HepG2 (cell line): ENCODE measurements around the gene OSER1. TPM values are rescaled to one million over a fixed set of nuclear protein-coding genes. Genes with fewer than 3 reads are reported as not detected.

Experiments
- EZH2 ChIP-seq: conservative IDR thresholded peaks from 2 replicates; pipeline ENCODE4 v1.6.1; 2012; ENCODE audit warnings: mild to moderate bottlenecking, low read depth, low read length, moderate library complexity
- GATAD2A ChIP-seq: IDR thresholded peaks from 2 replicates; pipeline ENCODE4 v1.6.1; 2016
- LRRFIP1 ChIP-seq: sonication (generic); formaldehyde crosslinking; conservative IDR thresholded peaks from 2 replicates; pipeline ENCODE4 v1.4.0; 2020; ENCODE audit warnings: missing genetic modification reagents
- MEIS2 ChIP-seq: sonication (generic); formaldehyde crosslinking; IDR thresholded peaks from 2 replicates; pipeline ENCODE4 v1.9.0; 2021; ENCODE audit warnings: mild to moderate bottlenecking, missing genetic modification reagents
- NPAS2 ChIP-seq: sonication (generic); formaldehyde crosslinking; IDR thresholded peaks from 2 replicates; pipeline ENCODE4 v1.8.0; 2022; ENCODE audit warnings: mild to moderate bottlenecking, missing genetic modification reagents, borderline replicate concordance
- POLR2G ChIP-seq: fragments of 200-400 bp; formaldehyde crosslinking; IDR thresholded peaks from 2 replicates; pipeline ENCODE4 v1.6.1; 2018; ENCODE audit warnings: mild to moderate bottlenecking, low read depth, low read length, moderate library complexity
- RBM39 ChIP-seq: fragments of 200-400 bp; formaldehyde crosslinking; IDR thresholded peaks from one replicate; pipeline ENCODE4 v1.6.1; 2018; ENCODE audit warnings: antibody characterized with exemption, mild to moderate bottlenecking, low read depth, low read length; ENCODE audit not compliant: poor library complexity, severe bottlenecking
- TBL1XR1 ChIP-seq: fragments of 150-350 bp; IDR thresholded peaks from 2 replicates; pipeline ENCODE4 v1.6.1; 2014; ENCODE audit warnings: borderline replicate concordance, low read length; ENCODE audit not compliant: partially characterized antibody
- ZNF12 ChIP-seq: sonication (generic); formaldehyde crosslinking; IDR thresholded peaks from 2 replicates; pipeline ENCODE4 v1.5.0; 2020; ENCODE audit warnings: missing genetic modification reagents
- ZNF17 ChIP-seq: sonication (generic); formaldehyde crosslinking; IDR thresholded peaks from 2 replicates; pipeline ENCODE4 v1.5.0; 2020; ENCODE audit warnings: mild to moderate bottlenecking, missing genetic modification reagents
- ZNF354B ChIP-seq: sonication (generic); formaldehyde crosslinking; IDR thresholded peaks from 2 replicates; pipeline ENCODE4 v1.8.0; 2022; ENCODE audit warnings: mild to moderate bottlenecking, missing genetic modification reagents
- ZNF460 ChIP-seq: sonication (generic); formaldehyde crosslinking; IDR thresholded peaks from 2 replicates; pipeline ENCODE4 v1.5.1; 2020; ENCODE audit warnings: missing genetic modification reagents, mild to moderate bottlenecking, borderline replicate concordance
- ZNF709 ChIP-seq: sonication (generic); formaldehyde crosslinking; IDR thresholded peaks from 2 replicates; pipeline ENCODE4 v1.5.0; 2020; ENCODE audit warnings: mild to moderate bottlenecking, missing genetic modification reagents
- ZNF770 ChIP-seq: sonication (generic); formaldehyde crosslinking; IDR thresholded peaks from 2 replicates; pipeline ENCODE4 v1.5.0; 2020; ENCODE audit warnings: mild to moderate bottlenecking, missing genetic modification reagents
- ZNF780A ChIP-seq: sonication (generic); formaldehyde crosslinking; IDR thresholded peaks from 2 replicates; pipeline ENCODE4 v1.8.0; 2022; ENCODE audit warnings: mild to moderate bottlenecking, missing genetic modification reagents, moderate library complexity
- ZNF839 ChIP-seq: sonication (generic); formaldehyde crosslinking; IDR thresholded peaks from 2 replicates; pipeline ENCODE4 v1.4.0; 2020; ENCODE audit warnings: missing genetic modification reagents, mild to moderate bottlenecking, borderline replicate concordance
- ZSCAN22 ChIP-seq: sonication (generic); formaldehyde crosslinking; IDR thresholded peaks from 2 replicates; pipeline ENCODE4 v1.4.0; 2020; ENCODE audit warnings: mild to moderate bottlenecking, missing genetic modification reagents
- polyA plus RNA-seq, 8 experiments: library from polyadenylated mRNA; depleted of rRNA in 3 of 8; stranded (reverse) in 7 of 8; unstranded in 1 of 8; fragments of >200 nt; fragmentation: Illumina TruSeq in 4 of 8; extraction: Trizol in 4 of 8; gene quantifications; 2 replicates each; pipeline versions ENCODE4 v1.2.1 to v1.2.3, GENCODE V29; 2011 to 2016; ENCODE audit warnings: low read depth in 4 of 8, missing spikeins in 1 of 8, mixed read lengths in 1 of 8; ENCODE audit not compliant: insufficient read depth in 1 of 8
- total RNA-seq, 5 experiments: library from RNA; depleted of rRNA; stranded (reverse); fragments of >200 nt; fragmentation: Illumina TruSeq; extraction: Trizol; gene quantifications; 2 replicates each; pipeline ENCODE4 v1.2.3, GENCODE V29; 2016; ENCODE audit warnings: low read depth in 1 of 5
- TF ChIP-seq, protein P1 (sequence below): sonication (generic); formaldehyde crosslinking; IDR thresholded peaks from 2 replicates; pipeline ENCODE4 v1.9.0; 2021; ENCODE audit warnings: missing genetic modification reagents, borderline replicate concordance
- TF ChIP-seq, protein P2 (sequence below): sonication (generic); formaldehyde crosslinking; conservative IDR thresholded peaks from 2 replicates; pipeline ENCODE4 v1.8.0; 2022; ENCODE audit warnings: low read depth, missing genetic modification reagents
- TF ChIP-seq, protein P3 (sequence below): sonication (generic); formaldehyde crosslinking; IDR thresholded peaks from 2 replicates; pipeline ENCODE4 v1.9.0; 2022; ENCODE audit warnings: missing genetic modification reagents, mild to moderate bottlenecking, borderline replicate concordance

Gene OSER1
- total and polyA plus RNA-seq, 2 of the 13 experiments (the other 11 are each of a cell fraction or from before 2014, with no cell fraction given): 71.2 to 71.5 TPM

DNA sequence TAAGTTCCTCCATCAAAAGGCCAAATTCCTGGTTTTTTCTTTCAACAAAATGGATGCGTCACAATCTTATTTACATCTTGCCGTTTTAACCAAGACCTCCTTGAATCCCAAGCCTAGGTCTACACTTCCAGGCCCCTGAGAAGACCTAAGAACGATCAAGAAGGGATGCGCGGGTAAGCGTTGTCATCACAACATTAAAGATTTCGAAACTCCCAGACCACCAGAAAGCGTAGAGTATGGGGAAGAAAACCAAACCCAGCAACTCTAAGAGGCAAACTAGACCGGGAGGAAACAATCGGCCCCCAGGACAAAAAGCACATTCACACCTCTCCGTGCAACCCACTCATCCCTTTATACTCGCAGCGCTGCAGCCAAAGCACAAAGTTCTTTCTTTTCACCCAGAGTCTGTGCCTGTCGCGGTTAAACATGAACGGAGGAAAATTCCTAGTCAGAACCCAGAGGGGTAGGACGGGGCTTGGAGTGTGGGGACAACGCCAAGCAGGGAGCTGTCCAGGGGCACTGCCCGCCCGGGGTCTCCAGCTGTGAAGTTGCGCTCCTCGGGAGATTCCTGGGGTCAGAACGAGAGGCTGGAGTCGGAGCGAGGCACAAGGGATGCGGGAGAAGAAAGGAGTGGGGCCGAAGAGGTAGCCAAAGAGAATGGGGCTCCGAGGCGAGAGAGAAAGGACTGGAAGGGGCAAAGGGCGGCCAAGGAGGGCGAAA is 725 bp downstream of the OSER1 start (continued):
- TF ChIP-seq, protein P1, sequence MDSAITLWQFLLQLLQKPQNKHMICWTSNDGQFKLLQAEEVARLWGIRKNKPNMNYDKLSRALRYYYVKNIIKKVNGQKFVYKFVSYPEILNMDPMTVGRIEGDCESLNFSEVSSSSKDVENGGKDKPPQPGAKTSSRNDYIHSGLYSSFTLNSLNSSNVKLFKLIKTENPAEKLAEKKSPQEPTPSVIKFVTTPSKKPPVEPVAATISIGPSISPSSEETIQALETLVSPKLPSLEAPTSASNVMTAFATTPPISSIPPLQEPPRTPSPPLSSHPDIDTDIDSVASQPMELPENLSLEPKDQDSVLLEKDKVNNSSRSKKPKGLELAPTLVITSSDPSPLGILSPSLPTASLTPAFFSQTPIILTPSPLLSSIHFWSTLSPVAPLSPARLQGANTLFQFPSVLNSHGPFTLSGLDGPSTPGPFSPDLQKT: peak; percentile 74; the same call in 1 of the 2 replicates
- TF ChIP-seq GATAD2A (CRISPR knock-in tag) (0 out of 2 replicates have a peak, but pooled peaks have one; percentile 18), ZNF12 (CRISPR knock-in tag) (no peak), ZNF770 (CRISPR knock-in tag) (peak; percentile 59), TBL1XR1 (no peak), ZNF354B (CRISPR knock-in tag) (no peak), MEIS2 (CRISPR knock-in tag) (no peak), ZNF17 (CRISPR knock-in tag) (peak; percentile 89; the same call in 1 of the 2 replicates), LRRFIP1 (CRISPR knock-in tag) (no peak), ZNF839 (CRISPR knock-in tag) (peak; percentile 80; the same call in 1 of the 2 replicates), ZNF460 (no peak), ZNF709 (no peak), POLR2G (no peak), EZH2 (no peak), RBM39 (no peak), NPAS2 (CRISPR knock-in tag) (no peak), ZSCAN22 (no peak), ZNF780A (CRISPR knock-in tag) (peak; percentile 53; the same call in 1 of the 2 replicates)
- TF ChIP-seq, protein P2, sequence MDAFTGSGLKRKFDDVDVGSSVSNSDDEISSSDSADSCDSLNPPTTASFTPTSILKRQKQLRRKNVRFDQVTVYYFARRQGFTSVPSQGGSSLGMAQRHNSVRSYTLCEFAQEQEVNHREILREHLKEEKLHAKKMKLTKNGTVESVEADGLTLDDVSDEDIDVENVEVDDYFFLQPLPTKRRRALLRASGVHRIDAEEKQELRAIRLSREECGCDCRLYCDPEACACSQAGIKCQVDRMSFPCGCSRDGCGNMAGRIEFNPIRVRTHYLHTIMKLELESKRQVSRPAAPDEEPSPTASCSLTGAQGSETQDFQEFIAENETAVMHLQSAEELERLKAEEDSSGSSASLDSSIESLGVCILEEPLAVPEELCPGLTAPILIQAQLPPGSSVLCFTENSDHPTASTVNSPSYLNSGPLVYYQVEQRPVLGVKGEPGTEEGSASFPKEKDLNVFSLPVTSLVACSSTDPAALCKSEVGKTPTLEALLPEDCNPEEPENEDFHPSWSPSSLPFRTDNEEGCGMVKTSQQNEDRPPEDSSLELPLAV (CRISPR knock-in tag): no peak
- TF ChIP-seq, protein P3, sequence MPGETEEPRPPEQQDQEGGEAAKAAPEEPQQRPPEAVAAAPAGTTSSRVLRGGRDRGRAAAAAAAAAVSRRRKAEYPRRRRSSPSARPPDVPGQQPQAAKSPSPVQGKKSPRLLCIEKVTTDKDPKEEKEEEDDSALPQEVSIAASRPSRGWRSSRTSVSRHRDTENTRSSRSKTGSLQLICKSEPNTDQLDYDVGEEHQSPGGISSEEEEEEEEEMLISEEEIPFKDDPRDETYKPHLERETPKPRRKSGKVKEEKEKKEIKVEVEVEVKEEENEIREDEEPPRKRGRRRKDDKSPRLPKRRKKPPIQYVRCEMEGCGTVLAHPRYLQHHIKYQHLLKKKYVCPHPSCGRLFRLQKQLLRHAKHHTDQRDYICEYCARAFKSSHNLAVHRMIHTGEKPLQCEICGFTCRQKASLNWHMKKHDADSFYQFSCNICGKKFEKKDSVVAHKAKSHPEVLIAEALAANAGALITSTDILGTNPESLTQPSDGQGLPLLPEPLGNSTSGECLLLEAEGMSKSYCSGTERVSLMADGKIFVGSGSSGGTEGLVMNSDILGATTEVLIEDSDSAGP (CRISPR knock-in tag): no peak; the same call in 1 of the 2 replicates
